MCF 10A (cell line): Measurements from ENCODE around the gene DNAI1. TPM values are rescaled to one million over a fixed set of nuclear protein-coding genes. Genes with fewer than 3 reads are reported as not detected.

Experiments
- BruUV-seq: library from RNA; stranded (reverse); fragments of 400-500 nt; replicated peaks from 2 replicates; lab custom pipeline; 2021; lab: Mats Ljungman, UMichigan
- CTCF ChIA-PET: fragments of 300-600 bp; sonication (Branson Sonifier 250); formaldehyde crosslinking; extraction: SDS; loops from one replicate; lab custom pipeline; 2021; ENCODE audit warnings: antibody characterized with exemption, inconsistent platforms; lab: Yijun Ruan, JAX
- POLR2A ChIA-PET: fragments of 300-600, 350-650 bp; sonication (Branson Sonifier 250); formaldehyde crosslinking; extraction: SDS; loops from one replicate; lab custom pipeline; 2020; ENCODE audit warnings: antibody characterized with exemption, inconsistent platforms; lab: Yijun Ruan, JAX
- DNase-seq: peaks from one replicate; pipeline ENCODE4 v3.0.0-alpha.2; 2018; ENCODE audit not compliant: unreplicated experiment
- H3K27ac Mint-ChIP-seq: one replicate; pipeline ENCODE4 v1.8.0; 2022; ENCODE audit warnings: mild to moderate bottlenecking, low read depth, mixed read lengths; ENCODE audit not compliant: unreplicated experiment
- H3K27me3 Mint-ChIP-seq: one replicate; pipeline ENCODE4 v1.8.0; 2022; ENCODE audit warnings: mixed read lengths; ENCODE audit not compliant: insufficient read depth, unreplicated experiment
- H3K36me3 Mint-ChIP-seq: one replicate; pipeline ENCODE4 v1.8.0; 2022; ENCODE audit warnings: mild to moderate bottlenecking, moderate library complexity, mixed read lengths; ENCODE audit not compliant: insufficient read depth, unreplicated experiment
- H3K4me1 Mint-ChIP-seq: one replicate; pipeline ENCODE4 v1.8.0; 2022; ENCODE audit warnings: mixed read lengths; ENCODE audit not compliant: insufficient read depth, unreplicated experiment
- H3K4me3 Mint-ChIP-seq: one replicate; pipeline ENCODE4 v1.8.0; 2022; ENCODE audit warnings: mild to moderate bottlenecking, moderate library complexity, mixed read lengths; ENCODE audit not compliant: unreplicated experiment
- H3K9me3 Mint-ChIP-seq: one replicate; pipeline ENCODE4 v1.8.0; 2022; ENCODE audit warnings: mixed read lengths; ENCODE audit not compliant: unreplicated experiment
- CTCF ChIP-seq: fragments of 200-600 bp; IDR thresholded peaks from one replicate; pipeline ENCODE4 v1.8.0; 2022; ENCODE audit warnings: antibody characterized with exemption, mild to moderate bottlenecking; ENCODE audit not compliant: unreplicated experiment
- intact Hi-C: fragments of 100-400 bp; cut with micrococcal nuclease; formaldehyde crosslinking; loops from 2 replicates; pipeline ENCODE4 v1.14.1; 2022
- total RNA-seq: library from RNA; stranded (reverse); gene quantifications from 2 replicates; pipeline ENCODE4 v1.2.3, GENCODE V29; 2022

The DNAI1 gene
- total RNA-seq, 1 experiment from 2014 or later: not detected

GRCh38 chr9:34442770-34443169, 15.8 kb upstream of the DNAI1 start:
- H3K4me1 Mint-ChIP-seq: no peaks in the 10 kb centered on the region
- no peak for TF ChIP-seq CTCF
- intact Hi-C loops: no loop called here

GRCh38 chr9:34443533-34443932, 15.1 kb upstream of the DNAI1 start:
- H3K4me1 Mint-ChIP-seq: no peaks in the 10 kb centered on the region
- no TSS peak for BruUV-seq
- TF ChIP-seq CTCF: no peak
- ChIA-PET CTCF (interaction anchor here (0.5 to 4.7 kb wide), 5 partner anchors 40 to 148 kb away, joined by 3 to 26 read pairs (median 6); no protein-coding TSS in a partner anchor), POLR2A (interaction anchor here (0.7 to 1.0 kb wide), 2 partner anchors 9 to 10 kb away, joined by 3 read pairs; no protein-coding TSS in a partner anchor)
- DNase-seq: no peak
- H3K9me3 Mint-ChIP-seq: no peaks in the 10 kb centered on the region
- no peak overlapping the region for H3K27ac Mint-ChIP-seq
- no peaks in the 10 kb centered on the region for H3K36me3 Mint-ChIP-seq
- intact Hi-C loops: no loop called here
- H3K27me3 Mint-ChIP-seq: no peaks in the 10 kb centered on the region
- no peak overlapping the region for H3K4me3 Mint-ChIP-seq

More at GRCh38 chr9:34442770-34443169, 15.8 kb upstream of the DNAI1 start:
- DNase-seq: no peak
- no peak overlapping the region for H3K4me3 Mint-ChIP-seq
- H3K36me3 Mint-ChIP-seq: no peaks in the 10 kb centered on the region
- POLR2A ChIA-PET: interaction anchor here (1.0 kb wide), 1 partner anchor 8 kb away, joined by 3 read pairs; no protein-coding TSS in a partner anchor
- CTCF ChIA-PET: interaction anchor here (0.5 to 0.7 kb wide), 2 partner anchors 14 to 58 kb away, joined by 3 read pairs; no protein-coding TSS in a partner anchor
- no TSS peak for BruUV-seq
- no peaks in the 10 kb centered on the region for H3K9me3 Mint-ChIP-seq
- no peak overlapping the region for H3K27ac Mint-ChIP-seq
- no peaks in the 10 kb centered on the region for H3K27me3 Mint-ChIP-seq

- H3K4me3 Mint-ChIP-seq: no peak overlapping the region
- no peaks in the 10 kb centered on the region for H3K4me1 Mint-ChIP-seq
- TF ChIP-seq CTCF: no peak
- H3K36me3 Mint-ChIP-seq: no peaks in the 10 kb centered on the region
- no peaks in the 10 kb centered on the region for H3K9me3 Mint-ChIP-seq
- ChIA-PET POLR2A (interaction anchor here (0.7 to 1.0 kb wide), 2 partner anchors 9 kb away, joined by 3 read pairs; no protein-coding TSS in a partner anchor), CTCF (interaction anchor here (0.5 to 4.7 kb wide), 6 partner anchors 40 to 159 kb away, joined by 3 to 26 read pairs (median 6); no protein-coding TSS in a partner anchor)
- H3K27me3 Mint-ChIP-seq: no peaks in the 10 kb centered on the region
- intact Hi-C loops: no loop called here
- no peak overlapping the region for H3K27ac Mint-ChIP-seq
- no peak for DNase-seq
- BruUV-seq: no TSS peak
These were observed 14.6 kb upstream of the DNAI1 start for GRCh38 chr9:34443976-34444375.

- no peaks in the 10 kb centered on the region for H3K36me3 Mint-ChIP-seq
- TF ChIP-seq CTCF: no peak
- no peaks in the 10 kb centered on the region for H3K9me3 Mint-ChIP-seq
- POLR2A ChIA-PET: no interaction called here
- no peak overlapping the region for H3K4me3 Mint-ChIP-seq
- no TSS peak for BruUV-seq
- no peak overlapping the region for H3K27ac Mint-ChIP-seq
- H3K27me3 Mint-ChIP-seq: no peaks in the 10 kb centered on the region
- DNase-seq: no peak
- no peaks in the 10 kb centered on the region for H3K4me1 Mint-ChIP-seq
- CTCF ChIA-PET: interaction anchor here (0.6 to 4.7 kb wide), 5 partner anchors 8 to 189 kb away, joined by 3 to 26 read pairs (median 4); no protein-coding TSS in a partner anchor
- intact Hi-C loops: no loop called here
These were observed 12.1 kb upstream of the DNAI1 start for GRCh38 chr9:34446468-34446891.
